GM10248 (cell line): ENCODE data around the gene MYBPC3.

Source experiments
- CTCF ChIA-PET: fragments of 300-600 bp; sonication (Branson Sonifier 250); formaldehyde crosslinking; extraction: SDS; loops from one replicate; lab custom pipeline; 2021; ENCODE audit warnings: antibody characterized with exemption; lab: Yijun Ruan, JAX
- POLR2A ChIA-PET: fragments of 350-650 bp; sonication (Branson Sonifier 250); formaldehyde crosslinking; extraction: SDS; loops from one replicate; lab custom pipeline; 2020; ENCODE audit warnings: antibody characterized with exemption; lab: Yijun Ruan, JAX
- DNase-seq: peaks from one replicate; pipeline ENCODE4 v3.0.0; 2012; ENCODE audit errors: extremely low spot score
- TF ChIP-seq, protein P1 (sequence below): IDR thresholded peaks from 2 replicates; pipeline ENCODE4 v1.5.1; 2012; ENCODE audit warnings: mild to moderate bottlenecking, low read depth; ENCODE audit errors: extremely low read depth, missing control alignments, control extremely low read depth

MYBPC3 gene

DNA sequence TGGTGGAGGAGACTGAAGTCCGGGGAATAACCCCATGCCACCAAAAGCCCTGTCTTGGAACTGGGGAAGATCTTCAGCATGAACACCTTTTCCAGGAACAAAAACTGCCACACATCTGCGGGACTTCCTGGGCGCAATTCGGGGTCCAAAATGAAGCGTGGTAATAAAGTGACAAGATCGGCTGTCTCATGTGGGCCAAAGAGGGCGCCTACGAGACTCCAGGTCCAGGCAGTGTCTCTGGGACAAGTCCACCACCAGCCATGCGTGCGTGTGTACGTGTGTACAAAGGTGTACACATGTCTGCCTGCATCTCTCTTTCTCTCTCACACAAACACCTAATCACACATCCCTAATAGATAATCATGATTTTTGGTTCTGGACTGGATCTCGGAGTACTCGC lies 8.9 kb upstream of the MYBPC3 start:
- TF ChIP-seq, protein P1, sequence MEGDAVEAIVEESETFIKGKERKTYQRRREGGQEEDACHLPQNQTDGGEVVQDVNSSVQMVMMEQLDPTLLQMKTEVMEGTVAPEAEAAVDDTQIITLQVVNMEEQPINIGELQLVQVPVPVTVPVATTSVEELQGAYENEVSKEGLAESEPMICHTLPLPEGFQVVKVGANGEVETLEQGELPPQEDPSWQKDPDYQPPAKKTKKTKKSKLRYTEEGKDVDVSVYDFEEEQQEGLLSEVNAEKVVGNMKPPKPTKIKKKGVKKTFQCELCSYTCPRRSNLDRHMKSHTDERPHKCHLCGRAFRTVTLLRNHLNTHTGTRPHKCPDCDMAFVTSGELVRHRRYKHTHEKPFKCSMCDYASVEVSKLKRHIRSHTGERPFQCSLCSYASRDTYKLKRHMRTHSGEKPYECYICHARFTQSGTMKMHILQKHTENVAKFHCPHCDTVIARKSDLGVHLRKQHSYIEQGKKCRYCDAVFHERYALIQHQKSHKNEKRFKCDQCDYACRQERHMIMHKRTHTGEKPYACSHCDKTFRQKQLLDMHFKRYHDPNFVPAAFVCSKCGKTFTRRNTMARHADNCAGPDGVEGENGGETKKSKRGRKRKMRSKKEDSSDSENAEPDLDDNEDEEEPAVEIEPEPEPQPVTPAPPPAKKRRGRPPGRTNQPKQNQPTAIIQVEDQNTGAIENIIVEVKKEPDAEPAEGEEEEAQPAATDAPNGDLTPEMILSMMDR: no peak
- POLR2A ChIA-PET: no interaction called here
- CTCF ChIA-PET: no interaction called here
- DNase-seq: no peak

DNA sequence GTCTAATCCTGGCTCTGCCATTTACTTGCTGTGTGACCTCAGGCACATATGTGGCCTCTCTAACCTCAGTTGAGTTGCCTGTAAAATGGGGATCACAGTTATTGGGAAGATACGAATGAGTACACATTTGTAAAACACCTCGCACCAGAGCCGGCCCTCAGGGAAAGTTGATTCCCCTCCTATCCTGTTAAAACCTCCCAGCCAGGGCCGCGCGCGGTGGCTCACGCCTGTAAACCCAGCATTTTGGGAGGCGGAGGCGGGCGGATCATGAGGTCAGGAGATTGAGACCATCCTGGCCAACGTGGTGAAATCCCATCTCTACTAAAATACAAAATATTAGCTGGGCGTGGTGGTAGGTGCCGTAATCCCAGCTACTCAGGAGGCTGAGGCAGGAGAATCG lies 7.8 kb upstream of the MYBPC3 start:
- TF ChIP-seq, protein P1: no peak
- DNase-seq: no peak
- POLR2A ChIA-PET: no interaction called here
- CTCF ChIA-PET: interaction anchor here (0.8 to 2.8 kb wide), 3 partner anchors 9 to 51 kb away, joined by 3 to 18 read pairs (median 3); no protein-coding TSS in a partner anchor

DNA sequence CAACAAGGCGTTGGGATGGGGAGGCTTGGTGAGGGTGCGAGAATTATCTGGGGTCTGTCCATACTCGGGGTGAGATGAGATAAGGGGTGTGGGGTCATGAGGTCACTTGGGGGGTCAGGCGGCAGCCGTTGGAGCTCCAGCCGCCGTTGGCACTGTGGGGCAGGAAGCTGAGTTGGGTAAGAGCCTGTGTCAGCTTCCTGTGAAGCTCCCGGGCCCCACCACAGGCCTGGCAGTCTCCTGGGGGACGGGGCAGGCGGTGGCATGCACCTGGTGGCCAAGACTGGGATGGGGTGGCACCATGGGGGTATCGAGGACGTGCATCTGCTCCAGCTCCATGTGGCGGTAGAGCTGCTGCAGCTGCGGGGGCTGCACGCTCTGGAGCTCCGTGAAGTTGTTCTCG lies 7.1 kb upstream of the MYBPC3 start:
- CTCF ChIA-PET: interaction anchor here (0.8 to 2.8 kb wide), 4 partner anchors 10 to 52 kb away, joined by 3 to 18 read pairs (median 3); no protein-coding TSS in a partner anchor
- TF ChIP-seq, protein P1: no peak
- POLR2A ChIA-PET: no interaction called here
- DNase-seq: no peak

DNA sequence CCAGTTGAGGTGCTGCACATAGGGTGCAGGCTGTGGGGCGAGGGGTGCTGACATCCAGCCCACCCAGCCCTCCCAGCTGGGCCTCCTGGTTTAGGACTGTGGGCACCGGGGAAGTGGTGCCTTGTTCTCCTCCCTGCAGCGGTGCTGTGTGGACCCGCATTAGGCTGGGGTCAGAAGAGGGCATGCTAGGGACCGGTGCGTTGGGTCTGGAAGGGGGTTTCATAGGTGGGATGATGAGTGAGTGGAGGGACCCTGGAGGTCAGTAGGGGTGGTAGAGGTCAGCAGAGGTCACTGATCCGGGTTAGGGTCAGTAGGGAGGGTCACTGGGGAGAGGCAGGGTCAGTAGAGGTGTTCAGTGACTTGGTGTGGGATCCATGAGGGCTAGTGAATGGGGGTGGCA lies 6.7 kb upstream of the MYBPC3 start:
- ChIA-PET CTCF (interaction anchor here (1.3 to 2.8 kb wide), 3 partner anchors 9 to 14 kb away, joined by 3 to 18 read pairs (median 3); no protein-coding TSS in a partner anchor), POLR2A (no interaction called here)
- no peak for DNase-seq
- TF ChIP-seq, protein P1: no peak

DNA sequence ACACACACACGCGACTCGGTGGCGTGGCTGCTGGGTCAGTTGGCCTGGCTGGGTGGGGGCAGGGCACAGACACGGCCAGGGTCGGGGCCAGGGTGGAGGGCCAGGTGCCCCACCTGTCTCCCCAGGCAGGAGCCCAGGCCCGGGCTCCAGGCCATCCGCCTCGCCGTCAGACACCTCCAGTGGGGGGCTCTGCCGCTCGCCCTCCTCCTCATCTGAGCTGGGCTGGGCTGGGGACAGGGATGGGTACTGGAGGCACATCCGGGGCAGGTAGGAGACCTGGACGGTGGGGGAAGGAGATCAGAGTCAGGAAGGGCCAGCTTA lies 6.2 kb upstream of the MYBPC3 start:
- TF ChIP-seq, protein P1: no peak
- DNase-seq: no peak
- CTCF ChIA-PET: interaction anchor here (1.3 to 2.8 kb wide), 2 partner anchors 9 to 14 kb away, joined by 3 to 18 read pairs; no protein-coding TSS in a partner anchor
- POLR2A ChIA-PET: interaction anchor here (0.6 kb wide), 1 partner anchor 53 kb away, joined by 3 read pairs; no protein-coding TSS in a partner anchor

DNA sequence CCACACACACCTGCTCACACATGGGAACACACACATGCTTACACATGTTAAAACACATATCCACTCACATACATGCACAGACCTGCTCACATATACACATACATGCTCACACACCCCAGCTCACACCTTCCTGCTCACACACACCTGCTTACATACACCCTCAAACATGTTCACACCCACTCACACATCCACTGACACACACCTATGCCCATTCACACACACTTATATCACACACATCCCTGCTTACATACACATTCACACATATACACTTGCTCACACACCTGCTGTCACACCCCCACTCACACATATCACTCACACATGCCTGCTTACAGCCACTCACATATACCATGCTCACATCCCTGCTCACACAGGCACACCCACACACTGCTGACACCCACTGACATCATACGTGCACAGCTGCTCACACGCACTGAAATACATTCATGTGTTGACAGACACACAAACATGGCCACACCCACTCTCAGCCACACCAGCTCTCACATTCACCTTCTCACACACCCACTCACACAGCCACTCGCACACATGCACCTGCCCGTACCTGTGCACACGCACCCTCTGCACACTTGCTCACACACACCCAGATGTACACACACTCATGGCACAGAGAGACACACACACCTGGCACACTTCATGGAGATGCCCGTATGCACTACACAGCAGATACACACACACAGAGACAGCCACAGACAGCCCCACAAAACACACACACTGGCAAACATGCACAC lies 5.7 kb upstream of the MYBPC3 start:
- TF ChIP-seq, protein P1: no peak
- ChIA-PET POLR2A (interaction anchor here (0.6 kb wide), 1 partner anchor 53 kb away, joined by 3 read pairs; no protein-coding TSS in a partner anchor), CTCF (interaction anchor here (2.8 kb wide), 1 partner anchor 15 kb away, joined by 18 read pairs; no protein-coding TSS in a partner anchor)
- no peak for DNase-seq
